Activated CD4-positive, alpha-beta T cell treated with anti-CD3 and anti-CD28 coated beads, Interleukin-2, Interleukin-4, amounts not matched to agents 100 ng/mL and 50 ng/mL, durations not matched to agents 16 hours and 8 hours (primary cell): Measurements from ENCODE around the gene ISY1.
"Not testable (repeated sequence)": the region's sequence is repeated elsewhere in the genome, so short reads cannot be mapped to it uniquely, and the experiment has no call there.

Experiments
- DNase-seq: peaks from one replicate; pipeline ENCODE4 v3.0.0-alpha.2; 2020; ENCODE audit warnings: low spot score

The ISY1 gene

DNA sequence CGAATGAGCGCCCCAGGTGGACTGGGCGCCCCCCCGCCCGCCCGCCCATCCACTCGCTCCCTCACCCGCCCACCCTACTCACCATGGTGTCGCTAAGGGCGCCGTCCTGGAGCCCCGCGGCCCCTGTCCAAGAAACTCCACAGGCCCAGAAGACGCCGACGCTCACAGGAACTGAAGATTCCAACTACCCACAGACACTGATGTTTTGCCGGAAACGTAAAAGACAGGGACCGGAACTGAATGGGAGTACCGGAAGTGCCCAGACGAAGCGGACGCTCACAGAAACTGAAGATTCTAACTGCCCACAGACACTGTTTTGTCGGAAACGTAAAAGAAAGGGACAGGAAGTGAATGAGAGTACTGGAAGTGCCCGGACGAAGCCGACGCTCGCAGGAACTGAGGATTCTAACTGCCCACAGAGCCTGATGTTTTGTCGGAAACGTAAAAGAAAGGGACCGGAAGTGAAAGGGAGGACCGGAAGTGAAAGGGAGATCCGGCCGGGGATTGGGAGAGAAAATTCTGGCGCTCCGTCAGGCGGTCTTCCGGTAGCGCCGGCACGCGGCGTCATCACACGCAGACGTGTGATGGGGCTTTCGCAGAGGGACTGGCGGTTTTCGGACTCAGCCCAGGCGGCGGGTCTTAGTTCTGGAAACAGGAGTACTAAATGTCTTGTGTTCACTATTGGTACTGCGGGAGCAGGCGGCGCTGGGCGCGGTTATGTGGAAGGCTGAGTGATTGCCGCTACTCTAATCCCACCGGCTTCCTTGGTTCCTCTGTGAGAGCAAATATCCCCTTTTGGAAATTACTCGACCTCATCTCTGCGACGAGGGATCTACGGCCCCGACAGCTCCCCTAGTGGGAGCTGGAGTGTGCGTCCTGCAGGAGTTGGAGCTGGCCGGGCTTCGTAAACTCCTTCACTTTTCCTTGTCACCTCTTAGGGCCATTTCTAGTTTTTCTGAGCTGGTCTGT is at the start of gene ISY1:
ISY1 (minus strand) TSS at position 173 of the 969 bp plus-strand sequence; CDS start at position 85, 88 bp downstream.
- peak; percentile 94 for DNase-seq

DNA sequence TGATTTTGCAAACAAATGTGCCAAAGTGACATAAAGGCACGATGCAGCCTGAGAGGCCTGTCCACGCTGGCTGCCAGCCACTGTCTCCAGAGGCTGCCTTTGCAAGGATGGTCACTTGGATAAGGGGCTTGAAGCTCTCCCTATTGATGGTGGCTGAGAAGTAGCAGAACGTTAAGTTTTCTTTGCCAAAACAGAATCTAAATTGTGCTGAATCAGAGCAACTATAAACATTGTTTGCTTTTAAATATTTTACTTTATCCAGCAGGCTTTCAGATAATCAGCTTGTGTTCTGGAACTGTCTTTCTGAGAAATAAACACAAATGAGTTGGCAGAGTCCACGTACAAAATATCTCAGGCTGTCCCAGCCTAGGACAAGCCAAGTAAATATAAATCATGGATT is 46.6 kb upstream of the ISY1 start:
- no peak for DNase-seq

DNA sequence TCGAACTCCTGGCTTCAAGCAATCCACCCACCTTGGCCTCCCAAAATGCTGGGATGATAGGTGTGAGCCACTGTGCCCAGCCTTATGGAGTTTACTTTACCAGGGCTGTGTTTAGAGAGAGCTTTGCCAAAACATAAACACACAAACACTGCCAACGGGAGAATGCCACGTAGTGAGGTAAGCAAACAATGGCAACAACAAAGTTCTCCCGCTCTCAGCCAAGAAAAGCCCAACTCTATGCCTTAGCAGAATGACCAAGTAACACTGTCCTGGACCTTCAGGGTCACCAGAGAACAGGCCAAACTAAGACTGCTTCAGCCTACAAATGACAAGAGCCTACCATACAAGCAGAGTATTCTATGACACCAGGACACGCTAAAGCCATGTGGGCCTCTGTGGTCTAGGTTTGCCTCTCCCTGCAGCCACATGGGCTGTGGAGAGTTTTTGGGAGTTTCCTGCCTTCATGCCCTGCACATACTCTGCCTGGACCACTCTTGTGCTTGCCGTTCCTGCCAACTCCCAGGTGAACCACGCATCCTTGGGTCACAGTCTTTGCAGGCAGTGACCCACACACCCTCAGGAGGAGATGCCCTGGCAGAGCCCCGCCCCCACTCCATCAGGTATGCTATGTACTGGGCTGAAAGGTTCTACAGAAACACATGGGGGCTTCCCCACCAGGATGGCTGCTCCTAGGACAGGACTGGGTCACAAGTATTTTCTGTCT is 44.4 kb upstream of the ISY1 start:
- no peak for DNase-seq

GRCh38 chr3:129204473-129204872 is 43.6 kb upstream of the ISY1 start:
- no peak for DNase-seq

- no peak for DNase-seq
Observed at GRCh38 chr3:129199366-129199765, 38.5 kb upstream of the ISY1 start.

GRCh38 chr3:129197321-129197720 is 36.5 kb upstream of the ISY1 start:
- DNase-seq, result no peak

DNA sequence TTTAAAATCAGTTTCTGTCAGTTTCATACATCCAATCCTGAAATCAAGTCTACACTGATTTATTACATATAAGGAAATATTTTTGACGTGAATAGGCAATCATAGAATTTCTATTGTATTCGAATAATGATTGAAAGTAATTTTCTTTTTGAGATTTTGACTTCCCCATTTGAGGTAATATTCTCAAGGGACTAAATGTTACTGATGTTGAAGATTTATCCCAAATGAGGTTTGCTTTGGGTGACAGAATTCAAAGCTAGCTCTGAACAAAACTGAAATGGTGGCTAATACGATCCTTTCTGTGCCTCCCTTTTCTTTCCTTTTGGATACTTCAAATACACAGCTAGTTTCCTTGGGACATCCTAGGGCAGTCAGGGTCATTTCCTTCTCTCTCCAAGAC is 35.7 kb upstream of the ISY1 start:
- DNase-seq, result no peak

- DNase-seq, result peak; percentile 38
Observed at GRCh38 chr3:129195731-129196256, 34.9 kb upstream of the ISY1 start.

GRCh38 chr3:129189793-129190192 is 28.9 kb upstream of the ISY1 start:
- DNase-seq, result not testable (repeated sequence)

- no peak for DNase-seq
Observed at GRCh38 chr3:129187857-129188256, 27.0 kb upstream of the ISY1 start.

- DNase-seq, result no peak
Observed at GRCh38 chr3:129185783-129186182, 24.9 kb upstream of the ISY1 start.

GRCh38 chr3:129184784-129185542 is 24.1 kb upstream of the ISY1 start:
- not testable (repeated sequence) for DNase-seq

DNA sequence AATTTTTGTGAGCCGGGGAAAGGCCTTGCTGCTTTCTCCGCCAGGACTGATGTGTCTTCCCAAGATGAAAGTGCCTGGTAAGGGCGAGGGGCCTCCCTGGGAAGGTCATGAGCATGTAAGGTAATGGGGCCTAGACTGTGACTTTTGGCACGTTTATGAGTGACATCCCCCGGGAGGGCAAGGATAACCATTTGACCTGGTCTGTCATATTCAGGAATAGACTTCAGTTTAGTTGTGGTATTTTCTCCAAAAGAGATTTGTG is 23.5 kb upstream of the ISY1 start:
- peak; percentile 28 for DNase-seq

GRCh38 chr3:129183569-129184395 is 22.9 kb upstream of the ISY1 start, which contains the start of gene CNBP:
CNBP (minus strand) TSS chr3:129183896; CDS start chr3:129171757, 12,139 bp downstream.
- peak; percentile 93 for DNase-seq

GRCh38 chr3:129182390-129183185 is 21.7 kb upstream of the ISY1 start:
- DNase-seq, result peak; percentile 40

GRCh38 chr3:129181819-129182218 is 21.0 kb upstream of the ISY1 start:
- DNase-seq, result no peak

- DNase-seq, result no peak
Observed at GRCh38 chr3:129180461-129180860, 19.6 kb upstream of the ISY1 start.

- no peak for DNase-seq
Observed at GRCh38 chr3:129176051-129176450, 15.2 kb upstream of the ISY1 start.

GRCh38 chr3:129173725-129174124 is 12.9 kb upstream of the ISY1 start:
- DNase-seq, result no peak

DNA sequence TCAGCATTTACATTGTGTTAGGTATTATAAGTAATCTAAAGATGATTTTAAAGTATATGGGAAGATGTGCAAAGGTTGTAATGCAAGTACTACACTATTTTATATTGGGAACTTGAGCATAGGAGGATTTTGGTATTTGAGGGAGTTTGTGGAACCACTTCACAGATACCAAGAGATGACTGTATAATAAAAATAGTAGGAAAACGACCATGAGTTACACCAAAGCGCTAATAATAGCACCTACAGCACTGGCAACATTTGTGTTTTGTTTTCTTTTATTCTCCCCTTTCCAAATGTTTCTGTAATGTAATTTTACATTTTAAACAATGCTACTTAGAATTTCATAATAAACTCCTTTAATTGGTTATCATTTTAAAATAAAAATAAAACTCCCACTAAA is 12.3 kb upstream of the ISY1 start:
- DNase-seq, result no peak
